ENCODE data around the gene PRSS33.

GRCh38 chr16:2792940-2793339 lies 5.6 kb upstream of the PRSS33 start:
- TF ChIP-seq YY1 (IDR thresholded peaks at IDR 0.05; ENCODE audit: insufficient read depth, insufficient read length), result no peak
- TF ChIP-seq SUZ12 (IDR thresholded peaks at IDR 0.05; ENCODE audit: extremely low read depth, insufficient read depth, insufficient read length), result no peak
- no peak for TF ChIP-seq ZNF274 (IDR thresholded peaks at IDR 0.05; ENCODE audit: low read depth, low read length)

Data from NT2/D1 (cell line).